Loucy (cell line): ENCODE measurements around the gene WWOX.

Experiments used
- H2AFZ ChIP-seq: fragments of 200-600 bp; sonication (generic); 2 replicates; pipeline ENCODE4 v1.6.0; 2016; ENCODE audit warnings: antibody characterized with exemption, mild to moderate bottlenecking, low read length, moderate library complexity
- H3F3A ChIP-seq: fragments of 200-600 bp; 2 replicates; pipeline ENCODE4 v1.6.0; 2016; ENCODE audit warnings: antibody characterized with exemption, low read depth, mild to moderate bottlenecking
- H3K27me3 ChIP-seq: fragments of 200-600 bp; sonication (generic); 2 replicates; pipeline ENCODE4 v1.6.1; 2014; ENCODE audit warnings: low read length, mild to moderate bottlenecking; ENCODE audit not compliant: insufficient read depth, poor library complexity, severe bottlenecking
- H3K36me3 ChIP-seq: fragments of 200-600 bp; sonication (generic); 2 replicates; pipeline ENCODE4 v1.6.1; 2016; ENCODE audit warnings: low read length; ENCODE audit not compliant: insufficient read depth
- H3K4me1 ChIP-seq: fragments of 200-600 bp; sonication (generic); 2 replicates; pipeline ENCODE4 v1.5.1; 2014; ENCODE audit warnings: low read length, mild to moderate bottlenecking; ENCODE audit not compliant: insufficient read depth, poor library complexity, severe bottlenecking
- H3K4me2 ChIP-seq: fragments of 200-600 bp; sonication (generic); 2 replicates; pipeline ENCODE4 v1.6.0; 2014; ENCODE audit warnings: antibody characterized with exemption, low read length, low read depth, mild to moderate bottlenecking; ENCODE audit not compliant: poor library complexity, severe bottlenecking
- H3K4me3 ChIP-seq: fragments of 200-600 bp; sonication (generic); 2 replicates; pipeline ENCODE4 v1.5.1; 2014; ENCODE audit warnings: low read length, mild to moderate bottlenecking, mixed read lengths; ENCODE audit not compliant: poor library complexity, severe bottlenecking
- H3K79me2 ChIP-seq: fragments of 200-600 bp; sonication (generic); 2 replicates; pipeline ENCODE4 v1.6.1; 2014; ENCODE audit warnings: low read length; ENCODE audit not compliant: insufficient read depth
- H3K9ac ChIP-seq: fragments of 200-600 bp; sonication (generic); 2 replicates; pipeline ENCODE4 v1.6.0; 2014; ENCODE audit warnings: mild to moderate bottlenecking, low read depth, low read length, moderate library complexity; ENCODE audit not compliant: poor library complexity, severe bottlenecking
- H3K9me2 ChIP-seq: fragments of 200-600 bp; sonication (generic); replicated peaks from 2 replicates; pipeline ENCODE4 v1.6.1; 2016; ENCODE audit warnings: low read depth, low read length, mixed read lengths
- H3K9me3 ChIP-seq: fragments of 200-600 bp; sonication (generic); 2 replicates; pipeline ENCODE4 v1.6.1; 2014; ENCODE audit warnings: mild to moderate bottlenecking, antibody characterized with exemption, low read length, low read depth; ENCODE audit not compliant: insufficient read depth
- H4K20me1 ChIP-seq: fragments of 200-600 bp; sonication (generic); 2 replicates; pipeline ENCODE4 v1.6.0; 2014; ENCODE audit warnings: antibody characterized with exemption, low read length, mild to moderate bottlenecking; ENCODE audit not compliant: insufficient read depth, poor library complexity, severe bottlenecking
- EZH2phosphoT487 ChIP-seq: fragments of 200-600 bp; IDR thresholded peaks from 2 replicates; pipeline ENCODE4 v1.6.1; 2018; ENCODE audit warnings: antibody characterized with exemption, mild to moderate bottlenecking, moderate library complexity, borderline replicate concordance
- TF ChIP-seq, protein P1 (sequence below): fragments of 200-600 bp; sonication (generic); conservative IDR thresholded peaks from 2 replicates; pipeline ENCODE4 v1.5.1; 2014; ENCODE audit warnings: mild to moderate bottlenecking, antibody characterized with exemption, low read length

WWOX gene

GRCh38 chr16:79026117-79026516 lies 926.7 kb downstream of the WWOX start:
- Histone ChIP-seq H3K36me3 (no peaks in the 10 kb centered on the region), H3K9ac (no peak overlapping the region), H4K20me1 (no peaks in the 10 kb centered on the region), H3K4me1 (no peaks in the 10 kb centered on the region), H3K79me2 (no peaks in the 10 kb centered on the region), H3K4me3 (no peak overlapping the region), H3K9me2 (no peaks in the 10 kb centered on the region), H3K27me3 (no peaks in the 10 kb centered on the region), H3F3A (no peaks in the 10 kb centered on the region), H2AFZ (no peak overlapping the region), H3K4me2 (no peak overlapping the region), H3K9me3 (no peaks in the 10 kb centered on the region)
- TF ChIP-seq, protein P1, sequence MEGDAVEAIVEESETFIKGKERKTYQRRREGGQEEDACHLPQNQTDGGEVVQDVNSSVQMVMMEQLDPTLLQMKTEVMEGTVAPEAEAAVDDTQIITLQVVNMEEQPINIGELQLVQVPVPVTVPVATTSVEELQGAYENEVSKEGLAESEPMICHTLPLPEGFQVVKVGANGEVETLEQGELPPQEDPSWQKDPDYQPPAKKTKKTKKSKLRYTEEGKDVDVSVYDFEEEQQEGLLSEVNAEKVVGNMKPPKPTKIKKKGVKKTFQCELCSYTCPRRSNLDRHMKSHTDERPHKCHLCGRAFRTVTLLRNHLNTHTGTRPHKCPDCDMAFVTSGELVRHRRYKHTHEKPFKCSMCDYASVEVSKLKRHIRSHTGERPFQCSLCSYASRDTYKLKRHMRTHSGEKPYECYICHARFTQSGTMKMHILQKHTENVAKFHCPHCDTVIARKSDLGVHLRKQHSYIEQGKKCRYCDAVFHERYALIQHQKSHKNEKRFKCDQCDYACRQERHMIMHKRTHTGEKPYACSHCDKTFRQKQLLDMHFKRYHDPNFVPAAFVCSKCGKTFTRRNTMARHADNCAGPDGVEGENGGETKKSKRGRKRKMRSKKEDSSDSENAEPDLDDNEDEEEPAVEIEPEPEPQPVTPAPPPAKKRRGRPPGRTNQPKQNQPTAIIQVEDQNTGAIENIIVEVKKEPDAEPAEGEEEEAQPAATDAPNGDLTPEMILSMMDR, result no peak
- no peak for TF ChIP-seq EZH2phosphoT487

GRCh38 chr16:79036541-79036940 lies 937.1 kb downstream of the WWOX start:
- Histone ChIP-seq H3F3A (no peaks in the 10 kb centered on the region), H4K20me1 (no peaks in the 10 kb centered on the region), H3K9me3 (no peaks in the 10 kb centered on the region), H3K4me3 (no peak overlapping the region), H3K79me2 (no peaks in the 10 kb centered on the region), H3K27me3 (no peaks in the 10 kb centered on the region), H2AFZ (no peak overlapping the region), H3K36me3 (no peaks in the 10 kb centered on the region), H3K4me1 (no peaks in the 10 kb centered on the region), H3K9ac (no peak overlapping the region), H3K9me2 (no peaks in the 10 kb centered on the region), H3K4me2 (no peak overlapping the region)
- TF ChIP-seq EZH2phosphoT487, result no peak
- TF ChIP-seq, protein P1, result no peak

DNA sequence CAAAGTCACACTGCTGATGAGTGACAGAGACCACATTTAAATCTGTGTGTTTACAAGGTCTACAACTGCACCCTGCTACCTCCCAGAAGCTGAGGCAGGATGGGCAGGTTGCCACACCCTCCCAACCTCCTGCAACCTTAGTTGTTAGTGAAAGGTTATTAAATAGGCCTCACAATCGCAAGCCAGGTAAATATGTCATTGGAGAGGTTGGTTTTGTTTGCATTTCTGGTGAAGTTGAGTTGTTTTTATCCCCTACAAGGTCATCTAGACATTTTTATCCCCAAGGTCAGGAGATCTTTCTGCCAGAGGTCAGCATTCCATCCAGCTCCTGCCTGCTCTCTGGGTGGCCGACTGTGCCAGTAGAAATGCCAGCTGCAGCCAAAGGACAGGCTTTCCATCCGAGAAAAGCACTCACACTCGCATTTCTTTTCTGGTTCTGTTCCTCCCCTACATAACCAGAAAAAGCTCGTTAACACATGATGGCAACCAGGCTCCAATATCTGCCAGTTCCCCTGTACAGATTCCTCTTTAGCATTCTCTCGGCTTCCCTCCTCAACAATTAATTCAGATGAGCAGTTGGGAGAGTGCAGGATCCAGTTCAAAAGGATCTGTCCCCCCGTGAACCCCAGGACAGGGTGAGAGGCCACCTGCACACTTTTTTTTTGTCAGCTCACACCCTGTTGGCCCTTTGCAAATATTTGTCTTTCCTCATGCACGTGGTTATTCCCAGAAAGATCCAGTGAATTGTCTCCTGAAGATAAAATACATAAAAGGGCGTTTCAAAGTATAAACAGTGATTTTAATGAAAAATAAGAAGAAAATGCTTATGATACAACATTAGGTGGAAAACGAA lies 938.3 kb downstream of the WWOX start:
- no peak overlapping the region for H3K4me3 ChIP-seq
- no peak overlapping the region for H3K4me2 ChIP-seq
- H3K4me1 ChIP-seq, result peaks cover 1% of the 10 kb centered on the region
- no peaks in the 10 kb centered on the region for H3K36me3 ChIP-seq
- H2AFZ ChIP-seq, result no peak overlapping the region
- no peaks in the 10 kb centered on the region for H3K9me2 ChIP-seq
- H3K9ac ChIP-seq, result no peak overlapping the region
- H3F3A ChIP-seq, result no peaks in the 10 kb centered on the region
- no peaks in the 10 kb centered on the region for H4K20me1 ChIP-seq
- no peaks in the 10 kb centered on the region for H3K79me2 ChIP-seq
- no peaks in the 10 kb centered on the region for H3K27me3 ChIP-seq
- no peak for TF ChIP-seq EZH2phosphoT487
- TF ChIP-seq, protein P1, result no peak
- H3K9me3 ChIP-seq, result no peaks in the 10 kb centered on the region
